AG04450 (cell line): ENCODE measurements around the gene CFL1. TPM values are rescaled to one million over a fixed set of nuclear protein-coding genes. Genes with fewer than 3 reads are reported as not detected.

Experiments used
- CTCF ChIA-PET: fragments of 300-600, 350-600 bp; formaldehyde crosslinking; extraction: SDS; loops from one replicate; lab custom pipeline; 2022; ENCODE audit warnings: antibody characterized with exemption, inconsistent platforms; lab: Charles Lee
- POLR2A ChIA-PET: fragments of 350-600 bp; formaldehyde crosslinking; extraction: SDS; loops from one replicate; lab custom pipeline; 2021; ENCODE audit warnings: antibody characterized with exemption, inconsistent platforms; lab: Yijun Ruan, JAX
- DNase-seq: peaks from one replicate; pipeline ENCODE4 v3.0.0-alpha.2; 2011; ENCODE audit warnings: low read depth, low spot score
- H3K27ac ChIP-seq: one replicate; pipeline ENCODE4 v1.5.1; 2012; ENCODE audit warnings: low read depth, low read length, control low read depth
- H3K27me3 ChIP-seq: one replicate; pipeline ENCODE4 v1.6.0; 2012; ENCODE audit warnings: low read length; ENCODE audit not compliant: control insufficient read depth, insufficient read depth
- H3K4me3 ChIP-seq: 2 replicates; pipeline ENCODE4 v1.5.1; 2011; ENCODE audit warnings: mild to moderate bottlenecking, low read depth, low read length, control low read depth
- H3K9me3 ChIP-seq: 2 replicates; pipeline ENCODE4 v1.5.1; 2012; ENCODE audit warnings: low read length; ENCODE audit not compliant: control insufficient read depth, insufficient read depth
- CTCF ChIP-seq: IDR thresholded peaks from 2 replicates; pipeline ENCODE4 v1.5.1; 2011; ENCODE audit warnings: low read depth, low read length, control low read depth, inconsistent platforms
- polyA plus RNA-seq: library from polyadenylated mRNA; depleted of rRNA; stranded (reverse); fragments of >200 nt; gene quantifications from 2 replicates; pipeline ENCODE4 v1.2.3, GENCODE V29; 2011; rRNA removed

CFL1 gene
- polyA plus RNA-seq, 1 experiment = 1,553 TPM

- ChIA-PET CTCF (interaction anchor here (0.8 kb wide), 1 partner anchor 10 kb away, joined by 3 read pairs; no protein-coding TSS in a partner anchor), POLR2A (no interaction called here)
- H3K27ac ChIP-seq = no peak overlapping the region
- no peaks in the 10 kb centered on the region; the same call in 1 of the 2 replicates for H3K9me3 ChIP-seq
- H3K27me3 ChIP-seq = peaks cover 47% of the 10 kb centered on the region
- TF ChIP-seq CTCF = no peak
- no peak overlapping the region for H3K4me3 ChIP-seq
- no peak for DNase-seq
These were observed 49.1 kb downstream of the CFL1 start for GRCh38 chr11:65808744-65809341.

- POLR2A ChIA-PET = interaction anchor here (0.7 kb wide), 1 partner anchor 111 kb away, joined by 8 read pairs; no protein-coding TSS in a partner anchor
- H3K9me3 ChIP-seq = no peaks in the 10 kb centered on the region; the same call in 1 of the 2 replicates
- H3K4me3 ChIP-seq = no peak overlapping the region
- no peak overlapping the region for H3K27ac ChIP-seq
- CTCF ChIA-PET = interaction anchor here (0.5 to 1.7 kb wide), 3 partner anchors 11 to 80 kb away, joined by 3 to 5 read pairs (median 3); no protein-coding TSS in a partner anchor
- no peak for DNase-seq
- H3K27me3 ChIP-seq = peaks cover 48% of the 10 kb centered on the region
- TF ChIP-seq CTCF = no peak
These were observed 51.0 kb downstream of the CFL1 start for GRCh38 chr11:65806979-65807378.

Other genes starting within 250 kb of the CFL1 start
- 12.6 and 17.1 TPM in 2 replicates for gene MAP3K11, start 244.0 kb downstream of the CFL1 start, polyA plus RNA-seq
- 9.7 and 14.0 TPM in 2 replicates for gene PCNX3, start 242.4 kb downstream of the CFL1 start, polyA plus RNA-seq
- gene SIPA1, start 220.1 kb downstream of the CFL1 start, polyA plus RNA-seq = 11.4 and 19.8 TPM in 2 replicates
- 23.4 and 26.7 TPM in 2 replicates for gene RELA, start 195.3 kb downstream of the CFL1 start, polyA plus RNA-seq
- gene KAT5, start 145.9 kb downstream of the CFL1 start, polyA plus RNA-seq = 22.6 and 26.1 TPM in 2 replicates
- 14.2 and 20.8 TPM in 2 replicates for gene RNASEH2C, start 137.4 kb downstream of the CFL1 start, polyA plus RNA-seq
- gene AP5B1, start 77.2 kb downstream of the CFL1 start, polyA plus RNA-seq = 2.6 and 3.3 TPM in 2 replicates
- gene OVOL1, start 71.1 kb downstream of the CFL1 start, polyA plus RNA-seq = not detected in 2 replicates
- gene SNX32, start 24.2 kb downstream of the CFL1 start, polyA plus RNA-seq = 0.30 and 0.57 TPM in 2 replicates
- 23.8 and 27.5 TPM in 2 replicates for gene MUS81, start 2.3 kb upstream of the CFL1 start, polyA plus RNA-seq
- 190 and 279 TPM in 2 replicates for gene EFEMP2, start 14.6 kb upstream of the CFL1 start, polyA plus RNA-seq
- not detected in 2 replicates for gene CTSW, start 21.7 kb upstream of the CFL1 start, polyA plus RNA-seq
- 126 and 160 TPM in 2 replicates for gene FIBP, start 30.3 kb upstream of the CFL1 start, polyA plus RNA-seq
- 13.1 and 20.2 TPM in 2 replicates for gene CCDC85B, start 32.5 kb upstream of the CFL1 start, polyA plus RNA-seq
- 7.9 and 16.1 TPM in 2 replicates for gene FOSL1, start 42.2 kb upstream of the CFL1 start, polyA plus RNA-seq
- 32.9 and 52.2 TPM in 2 replicates for gene C11orf68, start 60.9 kb upstream of the CFL1 start, polyA plus RNA-seq
- 96.9 and 130 TPM in 2 replicates for gene DRAP1, start 61.2 kb upstream of the CFL1 start, polyA plus RNA-seq
- gene TSGA10IP, start 87.3 kb upstream of the CFL1 start, polyA plus RNA-seq = not detected in 2 replicates
- gene SART1, start 103.6 kb upstream of the CFL1 start, polyA plus RNA-seq = 14.3 and 15.7 TPM in 2 replicates
- 23.9 and 24.0 TPM in 2 replicates for gene EIF1AD, start 144.0 kb upstream of the CFL1 start, polyA plus RNA-seq
- gene BANF1, start 144.3 kb upstream of the CFL1 start, polyA plus RNA-seq = 225 and 227 TPM in 2 replicates
- 0.69 and 1.0 TPM in 2 replicates for gene CST6, start 153.8 kb upstream of the CFL1 start, polyA plus RNA-seq
- gene CATSPER1, start 168.3 kb upstream of the CFL1 start, polyA plus RNA-seq = 0.25 and 0.40 TPM in 2 replicates
- gene GAL3ST3, start 191.0 kb upstream of the CFL1 start, polyA plus RNA-seq = 0.09 and 0.11 TPM in 2 replicates
- gene SF3B2, start 194.2 kb upstream of the CFL1 start, polyA plus RNA-seq = 88.2 and 97.1 TPM in 2 replicates
- gene PACS1, start 212.1 kb upstream of the CFL1 start, polyA plus RNA-seq = 27.1 and 32.5 TPM in 2 replicates